ENCODE measurements around the gene HS6ST3. TPM values are rescaled to one million over a fixed set of nuclear protein-coding genes. Genes with fewer than 3 reads are reported as not detected.

The HS6ST3 gene
- total RNA-seq, 4 donors from 2014 or later = 0.97 to 2.2 (median 2.0) TPM

GRCh38 chr13:96202315-96202714 lies 112.4 kb downstream of the HS6ST3 start:
- Histone ChIP-seq H3K4me1 (no peaks in the 10 kb centered on the region), H3K4me3 (no peak overlapping the region), H3K27ac (no peak overlapping the region), H3K36me3 (no peaks in the 10 kb centered on the region), H3K27me3 (no peaks in the 10 kb centered on the region), H3K9me3 (no peaks in the 10 kb centered on the region)
- no peak for ATAC-seq
- DNase-seq = no peak
- in situ Hi-C loops (cut with MboI; ENCODE audit: low sequenced_read_pairs in 4 of 4) (no loop called here), intact Hi-C loops (cut with DNase I; ENCODE audit: low total_unique reads) (no loop called here)
- TF ChIP-seq, protein P1, sequence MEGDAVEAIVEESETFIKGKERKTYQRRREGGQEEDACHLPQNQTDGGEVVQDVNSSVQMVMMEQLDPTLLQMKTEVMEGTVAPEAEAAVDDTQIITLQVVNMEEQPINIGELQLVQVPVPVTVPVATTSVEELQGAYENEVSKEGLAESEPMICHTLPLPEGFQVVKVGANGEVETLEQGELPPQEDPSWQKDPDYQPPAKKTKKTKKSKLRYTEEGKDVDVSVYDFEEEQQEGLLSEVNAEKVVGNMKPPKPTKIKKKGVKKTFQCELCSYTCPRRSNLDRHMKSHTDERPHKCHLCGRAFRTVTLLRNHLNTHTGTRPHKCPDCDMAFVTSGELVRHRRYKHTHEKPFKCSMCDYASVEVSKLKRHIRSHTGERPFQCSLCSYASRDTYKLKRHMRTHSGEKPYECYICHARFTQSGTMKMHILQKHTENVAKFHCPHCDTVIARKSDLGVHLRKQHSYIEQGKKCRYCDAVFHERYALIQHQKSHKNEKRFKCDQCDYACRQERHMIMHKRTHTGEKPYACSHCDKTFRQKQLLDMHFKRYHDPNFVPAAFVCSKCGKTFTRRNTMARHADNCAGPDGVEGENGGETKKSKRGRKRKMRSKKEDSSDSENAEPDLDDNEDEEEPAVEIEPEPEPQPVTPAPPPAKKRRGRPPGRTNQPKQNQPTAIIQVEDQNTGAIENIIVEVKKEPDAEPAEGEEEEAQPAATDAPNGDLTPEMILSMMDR (IDR thresholded peaks at IDR 0.05 in 4 of 5, conservative IDR thresholded peaks at IDR 0.05 in 1 of 5) = no peak
- TF ChIP-seq POLR2A (IDR thresholded peaks at IDR 0.05) = no peak

DNA sequence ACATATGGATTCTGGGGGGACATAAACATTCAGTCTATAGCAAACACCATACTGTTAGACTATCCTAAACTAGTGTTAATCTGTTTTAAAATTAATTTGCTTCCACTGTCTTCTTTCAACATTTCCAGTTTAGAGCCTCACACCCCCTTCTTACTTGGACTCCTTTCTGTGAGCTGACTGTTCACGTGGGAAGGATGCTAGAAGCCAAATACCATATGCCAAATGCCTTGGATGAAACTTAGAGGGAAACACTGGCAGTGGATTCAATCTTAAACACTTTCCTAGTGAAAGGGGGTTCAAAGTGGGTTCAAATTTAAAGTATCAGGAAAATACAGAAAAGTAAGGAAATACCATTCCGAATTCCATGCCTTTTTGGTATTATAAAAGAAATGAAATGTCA lies 113.6 kb downstream of the HS6ST3 start:
- no peaks in the 10 kb centered on the region for H3K36me3 ChIP-seq
- in situ Hi-C loops (cut with MboI; ENCODE audit: low sequenced_read_pairs in 4 of 4) = no loop called here
- ATAC-seq = no peak

DNA sequence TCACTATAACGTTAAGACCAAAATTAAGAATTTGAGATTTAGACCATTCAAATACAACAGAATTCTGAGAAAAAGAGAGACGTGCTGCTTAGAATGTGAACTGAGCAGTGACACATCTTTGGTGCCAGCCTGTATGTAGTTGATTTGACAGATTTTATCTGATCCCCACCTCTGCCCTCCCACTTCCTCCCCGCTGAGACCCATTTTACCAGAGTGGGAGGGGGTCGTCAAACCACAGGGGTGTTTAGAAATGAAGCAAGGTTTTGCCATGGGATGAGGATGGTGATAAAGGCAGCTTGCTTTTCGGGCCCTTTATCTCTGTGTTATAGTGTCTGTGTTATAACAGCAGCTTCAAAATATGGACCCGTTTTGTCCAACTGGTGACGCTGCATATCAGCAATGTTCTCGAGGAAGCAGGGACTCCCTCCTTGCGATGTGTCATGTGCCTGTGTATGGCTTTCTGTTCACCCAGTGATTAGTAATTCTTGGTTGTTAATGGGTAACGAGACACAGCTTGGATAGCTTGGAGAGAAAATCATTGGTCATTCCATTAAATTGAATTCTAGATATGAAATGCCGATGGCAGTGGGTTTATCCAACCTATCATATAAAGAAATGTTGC lies 125.0 kb downstream of the HS6ST3 start:
- TF ChIP-seq, protein P1 (IDR thresholded peaks at IDR 0.05 in 4 of 5, conservative IDR thresholded peaks at IDR 0.05 in 1 of 5) = no peak
- TF ChIP-seq POLR2A (IDR thresholded peaks at IDR 0.05) = no peak
- intact Hi-C loops (cut with DNase I; ENCODE audit: low total_unique reads) = no loop called here

More for the DNA sequence above, 113.6 kb downstream of the HS6ST3 start:
- intact Hi-C loops (cut with DNase I; ENCODE audit: low total_unique reads) = no loop called here
- no peaks in the 10 kb centered on the region for H3K27me3 ChIP-seq
- no peak overlapping the region for H3K27ac ChIP-seq
- no peaks in the 10 kb centered on the region for H3K9me3 ChIP-seq
- no peak for DNase-seq
- no peak overlapping the region for H3K4me3 ChIP-seq
- no peaks in the 10 kb centered on the region for H3K4me1 ChIP-seq
- TF ChIP-seq, protein P1 (IDR thresholded peaks at IDR 0.05 in 4 of 5, conservative IDR thresholded peaks at IDR 0.05 in 1 of 5) = no peak
- TF ChIP-seq POLR2A (IDR thresholded peaks at IDR 0.05) = no peak

DNA sequence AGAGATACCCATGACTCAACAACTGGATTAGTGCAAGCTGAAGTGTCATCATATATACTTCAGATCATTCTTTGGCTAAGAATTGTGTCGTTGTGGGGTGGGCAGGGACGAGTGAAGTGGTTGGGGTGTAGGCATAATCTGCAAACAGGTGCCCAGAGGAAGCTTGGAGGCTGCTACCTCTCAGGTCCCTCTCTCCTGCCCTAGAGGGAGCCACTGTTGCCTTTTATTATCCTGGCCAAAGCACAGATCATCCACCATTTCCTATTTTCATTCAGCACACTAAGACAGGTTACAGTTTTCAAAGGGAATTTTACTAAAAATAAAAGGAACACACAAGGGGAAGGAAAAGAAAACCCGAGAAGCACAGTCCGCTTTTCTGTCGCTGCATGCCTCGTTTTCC lies 126.6 kb downstream of the HS6ST3 start:
- DNase-seq = no peak
- no peaks in the 10 kb centered on the region for H3K4me1 ChIP-seq
- H3K27ac ChIP-seq = no peak overlapping the region
- H3K27me3 ChIP-seq = no peaks in the 10 kb centered on the region
- no peak overlapping the region for H3K4me3 ChIP-seq
- intact Hi-C loops (cut with DNase I; ENCODE audit: low total_unique reads) (no loop called here), in situ Hi-C loops (cut with MboI; ENCODE audit: low sequenced_read_pairs in 4 of 4) (no loop called here)
- no peaks in the 10 kb centered on the region for H3K9me3 ChIP-seq
- no peaks in the 10 kb centered on the region for H3K36me3 ChIP-seq
- TF ChIP-seq, protein P1 (IDR thresholded peaks at IDR 0.05 in 4 of 5, conservative IDR thresholded peaks at IDR 0.05 in 1 of 5) = no peak
- no peak for TF ChIP-seq POLR2A (IDR thresholded peaks at IDR 0.05)
- ATAC-seq = no peak

More for the DNA sequence above, 125.0 kb downstream of the HS6ST3 start:
- H3K27me3 ChIP-seq = no peaks in the 10 kb centered on the region
- H3K4me1 ChIP-seq = no peaks in the 10 kb centered on the region
- no peak overlapping the region for H3K27ac ChIP-seq
- in situ Hi-C loops (cut with MboI; ENCODE audit: low sequenced_read_pairs in 4 of 4) = no loop called here
- H3K9me3 ChIP-seq = no peaks in the 10 kb centered on the region
- DNase-seq (no peak), ATAC-seq (no peak)
- H3K36me3 ChIP-seq = no peaks in the 10 kb centered on the region
- no peak overlapping the region for H3K4me3 ChIP-seq

GRCh38 chr13:96218475-96218874 lies 128.6 kb downstream of the HS6ST3 start:
- Histone ChIP-seq H3K27me3 (no peaks in the 10 kb centered on the region), H3K36me3 (no peaks in the 10 kb centered on the region), H3K9me3 (no peaks in the 10 kb centered on the region), H3K27ac (peak overlapping the region; percentile 25 to 62 (median 48)), H3K4me1 (peaks cover 0 to 4% of the 10 kb centered on the region in 2 donors), H3K4me3 (no peak overlapping the region)
- intact Hi-C loops (cut with DNase I; ENCODE audit: low total_unique reads) (no loop called here), in situ Hi-C loops (cut with MboI; ENCODE audit: low sequenced_read_pairs in 4 of 4) (no loop called here)
- TF ChIP-seq, protein P1 (IDR thresholded peaks at IDR 0.05 in 4 of 5, conservative IDR thresholded peaks at IDR 0.05 in 1 of 5) = no peak
- TF ChIP-seq POLR2A (IDR thresholded peaks at IDR 0.05) = peak in 1 of 2 donors; percentile 8
- DNase-seq = peak in 1 of 2 donors; percentile 69
- peak; percentile 30 to 63 for ATAC-seq
